GM23338 (cell line): ENCODE measurements around the gene CPNE5. TPM values are rescaled to one million over a fixed set of nuclear protein-coding genes. Genes with fewer than 3 reads are reported as not detected.

Experiments
- ATAC-seq: fragments of 200-7000 bp; cut with Tn5 transposase; 3 replicates; pipeline ENCODE4 v1.9.1; 2020
- DNase-seq: peaks from one replicate; pipeline ENCODE4 v3.0.0-alpha.2; 2015; ENCODE audit warnings: low spot score
- H2AFZ ChIP-seq: fragments of 200-600 bp; sonication (generic); 2 replicates; pipeline ENCODE4 v1.8.0; 2016; ENCODE audit warnings: antibody characterized with exemption, mild to moderate bottlenecking, moderate library complexity
- H3F3A ChIP-seq: fragments of 200-600 bp; sonication (generic); replicated peaks from 2 replicates; pipeline ENCODE4 v1.8.0; 2017; ENCODE audit warnings: antibody characterized with exemption, mixed run types, low read depth
- H3K27ac ChIP-seq: fragments of 200-600 bp; sonication (generic); 2 replicates; pipeline ENCODE4 v1.6.1; 2016; ENCODE audit warnings: low read depth
- H3K27me3 ChIP-seq: fragments of 200-600 bp; sonication (generic); 2 replicates; pipeline ENCODE4 v1.8.0; 2016; ENCODE audit warnings: mild to moderate bottlenecking, mixed run types, moderate library complexity; ENCODE audit not compliant: insufficient read depth
- H3K36me3 ChIP-seq: fragments of 200-600 bp; sonication (generic); 2 replicates; pipeline ENCODE4 v1.8.0; 2016; ENCODE audit warnings: mild to moderate bottlenecking; ENCODE audit not compliant: insufficient read depth
- H3K4me1 ChIP-seq: fragments of 200-600 bp; sonication (generic); 2 replicates; pipeline ENCODE4 v1.8.0; 2016; ENCODE audit warnings: mild to moderate bottlenecking, moderate library complexity; ENCODE audit not compliant: insufficient read depth
- H3K4me2 ChIP-seq: fragments of 200-600 bp; sonication (generic); 2 replicates; pipeline ENCODE4 v1.7.1; 2017; ENCODE audit warnings: mixed run types
- H3K4me3 ChIP-seq: fragments of 200-600 bp; sonication (generic); 2 replicates; pipeline ENCODE4 v1.6.1; 2016; ENCODE audit warnings: mixed run types
- H3K79me2 ChIP-seq: fragments of 200-600 bp; sonication (generic); replicated peaks from 2 replicates; pipeline ENCODE4 v1.8.0; 2017; ENCODE audit warnings: mild to moderate bottlenecking; ENCODE audit not compliant: insufficient read depth
- H3K9me2 ChIP-seq: fragments of 200-600 bp; sonication (generic); 2 replicates; pipeline ENCODE4 v1.8.0; 2017; ENCODE audit not compliant: insufficient read depth
- H4K20me1 ChIP-seq: fragments of 200-600 bp; sonication (generic); replicated peaks from 2 replicates; pipeline ENCODE4 v1.8.0; 2017; ENCODE audit warnings: mild to moderate bottlenecking; ENCODE audit not compliant: insufficient read depth
- H3K27ac Mint-ChIP-seq: 2 replicates; pipeline ENCODE4 v1.8.0; 2020; ENCODE audit warnings: inconsistent platforms, mild to moderate bottlenecking, moderate library complexity, mixed read lengths
- H3K27me3 Mint-ChIP-seq: 3 replicates; pipeline ENCODE4 v1.8.0; 2022; ENCODE audit warnings: low read depth, mild to moderate bottlenecking, moderate library complexity, mixed read lengths, inconsistent platforms; ENCODE audit not compliant: insufficient read depth, poor library complexity
- H3K36me3 Mint-ChIP-seq: 3 replicates; pipeline ENCODE4 v1.8.0; 2021; ENCODE audit warnings: low read depth, mild to moderate bottlenecking, inconsistent platforms, moderate library complexity, mixed read lengths
- H3K4me1 Mint-ChIP-seq: 3 replicates; pipeline ENCODE4 v1.8.0; 2020; ENCODE audit warnings: mild to moderate bottlenecking, inconsistent platforms, mixed read lengths
- H3K4me3 Mint-ChIP-seq: 3 replicates; pipeline ENCODE4 v1.8.0; 2021; ENCODE audit warnings: moderate library complexity, mild to moderate bottlenecking, inconsistent platforms, mixed read lengths
- H3K9me3 Mint-ChIP-seq: 3 replicates; pipeline ENCODE4 v1.8.0; 2020; ENCODE audit warnings: moderate library complexity, mild to moderate bottlenecking, inconsistent platforms, mixed read lengths
- CREB1 ChIP-seq: fragments of 250-450 bp; sonication (Bioruptor Pico); IDR thresholded peaks from 2 replicates; pipeline ENCODE4 v1.5.0; 2020; ENCODE audit warnings: low read depth, mild to moderate bottlenecking, moderate library complexity
- EZH2 ChIP-seq: fragments of 200-600 bp; sonication (generic); IDR thresholded peaks from one replicate; pipeline ENCODE4 v1.8.0; 2017; ENCODE audit warnings: antibody characterized with exemption, mild to moderate bottlenecking, low read depth; ENCODE audit not compliant: unreplicated experiment
- EZH2phosphoT487 ChIP-seq: fragments of 200-600 bp; sonication (generic); IDR thresholded peaks from one replicate; pipeline ENCODE4 v1.8.1; 2018; ENCODE audit warnings: antibody characterized with exemption; ENCODE audit not compliant: unreplicated experiment
- JUNB ChIP-seq: IDR thresholded peaks from one replicate; pipeline ENCODE4 v1.6.1; 2016; ENCODE audit warnings: antibody characterized with exemption; ENCODE audit not compliant: unreplicated experiment
- NANOG ChIP-seq: IDR thresholded peaks from 2 replicates; pipeline ENCODE4 v1.6.1; 2016; ENCODE audit warnings: antibody characterized with exemption, borderline replicate concordance
- POLR2AphosphoS5 ChIP-seq: IDR thresholded peaks from 2 replicates; pipeline ENCODE4 v1.6.1; 2016; ENCODE audit warnings: antibody characterized with exemption, low read depth
- STAT1 ChIP-seq: IDR thresholded peaks from one replicate; pipeline ENCODE4 v1.6.1; 2016; ENCODE audit warnings: antibody characterized with exemption; ENCODE audit not compliant: unreplicated experiment
- ZNF114 ChIP-seq: fragments of 250-450 bp; sonication (Bioruptor Pico); IDR thresholded peaks from 2 replicates; pipeline ENCODE4 v1.5.0; 2020; ENCODE audit warnings: mild to moderate bottlenecking, moderate library complexity
- ZNF331 ChIP-seq: fragments of 250-450 bp; sonication (Bioruptor Pico); IDR thresholded peaks from 2 replicates; pipeline ENCODE4 v1.5.0; 2020; ENCODE audit warnings: low read depth, mild to moderate bottlenecking, moderate library complexity
- polyA plus RNA-seq: library from polyadenylated mRNA; unstranded; fragments of >200 nt; fragmentation: Nextera tagmentation; extraction: Ambion mirVana; gene quantifications from 2 replicates; pipeline ENCODE4 v1.2.1, GENCODE V29; 2016
- total RNA-seq: library from RNA; depleted of rRNA; stranded (reverse); fragments of >200 nt; shearing (Covaris generic); gene quantifications from 2 replicates; pipeline ENCODE4 v1.2.3, GENCODE V29; 2014
- TF ChIP-seq, protein P1 (sequence below): IDR thresholded peaks from one replicate; pipeline ENCODE4 v1.6.1; 2018; ENCODE audit warnings: antibody characterized with exemption; ENCODE audit not compliant: unreplicated experiment
- TF ChIP-seq, protein P2 (sequence below): fragments of 250-450 bp; sonication (Bioruptor Pico); IDR thresholded peaks from 2 replicates; pipeline ENCODE4 v1.5.0; 2020; ENCODE audit warnings: mild to moderate bottlenecking, moderate library complexity
- TF ChIP-seq, protein P3 (sequence below): IDR thresholded peaks from 2 replicates; pipeline ENCODE4 v1.6.1; 2016; ENCODE audit warnings: antibody characterized with exemption
- TF ChIP-seq, protein P4 (sequence below), 2 experiments: fragments of 200-600 bp in 1 of 2; sonication (generic) in 1 of 2; conservative IDR thresholded peaks; 2 replicates each; pipeline versions ENCODE4 v1.5.1 to v1.6.1; 2016 to 2017; ENCODE audit warnings: antibody characterized with exemption in 2 of 2, low read depth in 2 of 2, mild to moderate bottlenecking in 2 of 2, moderate library complexity in 1 of 2

The CPNE5 gene
- total and polyA plus RNA-seq, 2 experiments from 2014 or later, result 0.14 to 0.42 TPM

DNA sequence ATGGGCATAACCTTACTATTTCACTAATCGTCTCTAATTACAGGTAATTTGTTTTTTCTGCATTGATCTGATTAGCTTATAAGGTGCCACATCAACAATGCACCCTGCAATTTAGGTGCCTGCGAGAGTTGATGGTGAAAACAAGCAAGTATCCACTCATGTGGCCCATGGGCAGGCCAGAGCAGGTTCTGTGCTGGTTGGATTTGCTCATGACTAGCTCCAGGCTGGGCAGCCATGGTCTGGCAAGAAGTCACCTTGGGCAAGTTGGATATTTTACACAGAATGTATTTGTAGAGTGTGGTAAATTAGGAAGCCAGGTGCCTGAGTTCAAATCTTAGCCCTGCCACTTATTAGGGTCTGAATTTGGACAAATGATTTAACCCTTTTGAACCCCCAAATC lies 116.4 kb downstream of the CPNE5 start:
- Histone ChIP-seq H3K9me2 (0 out of 2 replicates have a peak, but pooled peaks cover 3% of the 10 kb centered on the region), H3K79me2 (no peaks in the 10 kb centered on the region), H3K27me3 (no peaks in the 10 kb centered on the region), H3K4me3 (no peak overlapping the region), H3K4me2 (no peak overlapping the region), H2AFZ (no peak overlapping the region), H4K20me1 (no peaks in the 10 kb centered on the region), H3K36me3 (no peaks in the 10 kb centered on the region), H3K4me1 (no peaks in the 10 kb centered on the region), H3K27ac (no peak overlapping the region), H3F3A (no peaks in the 10 kb centered on the region)
- Mint-ChIP-seq H3K4me3 (no peak overlapping the region), H3K27me3 (no peaks in the 10 kb centered on the region), H3K9me3 (no peaks in the 10 kb centered on the region), H3K36me3 (no peaks in the 10 kb centered on the region), H3K4me1 (peaks cover 2% of the 10 kb centered on the region; the same call in 1 of the 3 replicates), H3K27ac (no peak overlapping the region)
- ATAC-seq, result no peak
- no peak for TF ChIP-seq JUNB
- TF ChIP-seq EZH2phosphoT487, result no peak
- TF ChIP-seq, protein P1, sequence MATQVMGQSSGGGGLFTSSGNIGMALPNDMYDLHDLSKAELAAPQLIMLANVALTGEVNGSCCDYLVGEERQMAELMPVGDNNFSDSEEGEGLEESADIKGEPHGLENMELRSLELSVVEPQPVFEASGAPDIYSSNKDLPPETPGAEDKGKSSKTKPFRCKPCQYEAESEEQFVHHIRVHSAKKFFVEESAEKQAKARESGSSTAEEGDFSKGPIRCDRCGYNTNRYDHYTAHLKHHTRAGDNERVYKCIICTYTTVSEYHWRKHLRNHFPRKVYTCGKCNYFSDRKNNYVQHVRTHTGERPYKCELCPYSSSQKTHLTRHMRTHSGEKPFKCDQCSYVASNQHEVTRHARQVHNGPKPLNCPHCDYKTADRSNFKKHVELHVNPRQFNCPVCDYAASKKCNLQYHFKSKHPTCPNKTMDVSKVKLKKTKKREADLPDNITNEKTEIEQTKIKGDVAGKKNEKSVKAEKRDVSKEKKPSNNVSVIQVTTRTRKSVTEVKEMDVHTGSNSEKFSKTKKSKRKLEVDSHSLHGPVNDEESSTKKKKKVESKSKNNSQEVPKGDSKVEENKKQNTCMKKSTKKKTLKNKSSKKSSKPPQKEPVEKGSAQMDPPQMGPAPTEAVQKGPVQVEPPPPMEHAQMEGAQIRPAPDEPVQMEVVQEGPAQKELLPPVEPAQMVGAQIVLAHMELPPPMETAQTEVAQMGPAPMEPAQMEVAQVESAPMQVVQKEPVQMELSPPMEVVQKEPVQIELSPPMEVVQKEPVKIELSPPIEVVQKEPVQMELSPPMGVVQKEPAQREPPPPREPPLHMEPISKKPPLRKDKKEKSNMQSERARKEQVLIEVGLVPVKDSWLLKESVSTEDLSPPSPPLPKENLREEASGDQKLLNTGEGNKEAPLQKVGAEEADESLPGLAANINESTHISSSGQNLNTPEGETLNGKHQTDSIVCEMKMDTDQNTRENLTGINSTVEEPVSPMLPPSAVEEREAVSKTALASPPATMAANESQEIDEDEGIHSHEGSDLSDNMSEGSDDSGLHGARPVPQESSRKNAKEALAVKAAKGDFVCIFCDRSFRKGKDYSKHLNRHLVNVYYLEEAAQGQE, result no peak
- TF ChIP-seq, protein P2, sequence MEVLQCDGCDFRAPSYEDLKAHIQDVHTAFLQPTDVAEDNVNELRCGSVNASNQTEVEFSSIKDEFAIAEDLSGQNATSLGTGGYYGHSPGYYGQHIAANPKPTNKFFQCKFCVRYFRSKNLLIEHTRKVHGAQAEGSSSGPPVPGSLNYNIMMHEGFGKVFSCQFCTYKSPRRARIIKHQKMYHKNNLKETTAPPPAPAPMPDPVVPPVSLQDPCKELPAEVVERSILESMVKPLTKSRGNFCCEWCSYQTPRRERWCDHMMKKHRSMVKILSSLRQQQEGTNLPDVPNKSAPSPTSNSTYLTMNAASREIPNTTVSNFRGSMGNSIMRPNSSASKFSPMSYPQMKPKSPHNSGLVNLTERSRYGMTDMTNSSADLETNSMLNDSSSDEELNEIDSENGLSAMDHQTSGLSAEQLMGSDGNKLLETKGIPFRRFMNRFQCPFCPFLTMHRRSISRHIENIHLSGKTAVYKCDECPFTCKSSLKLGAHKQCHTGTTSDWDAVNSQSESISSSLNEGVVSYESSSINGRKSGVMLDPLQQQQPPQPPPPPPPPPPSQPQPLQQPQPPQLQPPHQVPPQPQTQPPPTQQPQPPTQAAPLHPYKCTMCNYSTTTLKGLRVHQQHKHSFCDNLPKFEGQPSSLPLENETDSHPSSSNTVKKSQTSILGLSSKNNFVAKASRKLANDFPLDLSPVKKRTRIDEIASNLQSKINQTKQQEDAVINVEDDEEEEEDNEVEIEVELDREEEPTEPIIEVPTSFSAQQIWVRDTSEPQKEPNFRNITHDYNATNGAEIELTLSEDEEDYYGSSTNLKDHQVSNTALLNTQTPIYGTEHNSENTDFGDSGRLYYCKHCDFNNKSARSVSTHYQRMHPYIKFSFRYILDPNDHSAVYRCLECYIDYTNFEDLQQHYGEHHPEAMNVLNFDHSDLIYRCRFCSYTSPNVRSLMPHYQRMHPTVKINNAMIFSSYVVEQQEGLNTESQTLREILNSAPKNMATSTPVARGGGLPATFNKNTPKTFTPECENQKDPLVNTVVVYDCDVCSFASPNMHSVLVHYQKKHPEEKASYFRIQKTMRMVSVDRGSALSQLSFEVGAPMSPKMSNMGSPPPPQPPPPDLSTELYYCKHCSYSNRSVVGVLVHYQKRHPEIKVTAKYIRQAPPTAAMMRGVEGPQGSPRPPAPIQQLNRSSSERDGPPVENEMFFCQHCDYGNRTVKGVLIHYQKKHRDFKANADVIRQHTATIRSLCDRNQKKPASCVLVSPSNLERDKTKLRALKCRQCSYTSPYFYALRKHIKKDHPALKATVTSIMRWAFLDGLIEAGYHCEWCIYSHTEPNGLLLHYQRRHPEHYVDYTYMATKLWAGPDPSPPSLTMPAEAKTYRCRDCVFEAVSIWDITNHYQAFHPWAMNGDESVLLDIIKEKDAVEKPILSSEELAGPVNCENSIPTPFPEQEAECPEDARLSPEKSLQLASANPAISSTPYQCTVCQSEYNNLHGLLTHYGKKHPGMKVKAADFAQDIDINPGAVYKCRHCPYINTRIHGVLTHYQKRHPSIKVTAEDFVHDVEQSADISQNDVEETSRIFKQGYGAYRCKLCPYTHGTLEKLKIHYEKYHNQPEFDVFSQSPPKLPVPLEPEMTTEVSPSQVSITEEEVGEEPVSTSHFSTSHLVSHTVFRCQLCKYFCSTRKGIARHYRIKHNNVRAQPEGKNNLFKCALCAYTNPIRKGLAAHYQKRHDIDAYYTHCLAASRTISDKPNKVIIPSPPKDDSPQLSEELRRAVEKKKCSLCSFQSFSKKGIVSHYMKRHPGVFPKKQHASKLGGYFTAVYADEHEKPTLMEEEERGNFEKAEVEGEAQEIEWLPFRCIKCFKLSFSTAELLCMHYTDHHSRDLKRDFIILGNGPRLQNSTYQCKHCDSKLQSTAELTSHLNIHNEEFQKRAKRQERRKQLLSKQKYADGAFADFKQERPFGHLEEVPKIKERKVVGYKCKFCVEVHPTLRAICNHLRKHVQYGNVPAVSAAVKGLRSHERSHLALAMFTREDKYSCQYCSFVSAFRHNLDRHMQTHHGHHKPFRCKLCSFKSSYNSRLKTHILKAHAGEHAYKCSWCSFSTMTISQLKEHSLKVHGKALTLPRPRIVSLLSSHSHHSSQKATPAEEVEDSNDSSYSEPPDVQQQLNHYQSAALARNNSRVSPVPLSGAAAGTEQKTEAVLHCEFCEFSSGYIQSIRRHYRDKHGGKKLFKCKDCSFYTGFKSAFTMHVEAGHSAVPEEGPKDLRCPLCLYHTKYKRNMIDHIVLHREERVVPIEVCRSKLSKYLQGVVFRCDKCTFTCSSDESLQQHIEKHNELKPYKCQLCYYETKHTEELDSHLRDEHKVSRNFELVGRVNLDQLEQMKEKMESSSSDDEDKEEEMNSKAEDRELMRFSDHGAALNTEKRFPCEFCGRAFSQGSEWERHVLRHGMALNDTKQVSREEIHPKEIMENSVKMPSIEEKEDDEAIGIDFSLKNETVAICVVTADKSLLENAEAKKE (CRISPR knock-in tag), result no peak
- TF ChIP-seq STAT1, result no peak
- TF ChIP-seq ZNF331 (CRISPR knock-in tag), result no peak
- no peak for TF ChIP-seq CREB1 (CRISPR knock-in tag)
- TF ChIP-seq, protein P3, sequence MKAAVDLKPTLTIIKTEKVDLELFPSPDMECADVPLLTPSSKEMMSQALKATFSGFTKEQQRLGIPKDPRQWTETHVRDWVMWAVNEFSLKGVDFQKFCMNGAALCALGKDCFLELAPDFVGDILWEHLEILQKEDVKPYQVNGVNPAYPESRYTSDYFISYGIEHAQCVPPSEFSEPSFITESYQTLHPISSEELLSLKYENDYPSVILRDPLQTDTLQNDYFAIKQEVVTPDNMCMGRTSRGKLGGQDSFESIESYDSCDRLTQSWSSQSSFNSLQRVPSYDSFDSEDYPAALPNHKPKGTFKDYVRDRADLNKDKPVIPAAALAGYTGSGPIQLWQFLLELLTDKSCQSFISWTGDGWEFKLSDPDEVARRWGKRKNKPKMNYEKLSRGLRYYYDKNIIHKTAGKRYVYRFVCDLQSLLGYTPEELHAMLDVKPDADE, result no peak
- no peak for TF ChIP-seq NANOG
- no peak for TF ChIP-seq EZH2
- TF ChIP-seq, protein P4, sequence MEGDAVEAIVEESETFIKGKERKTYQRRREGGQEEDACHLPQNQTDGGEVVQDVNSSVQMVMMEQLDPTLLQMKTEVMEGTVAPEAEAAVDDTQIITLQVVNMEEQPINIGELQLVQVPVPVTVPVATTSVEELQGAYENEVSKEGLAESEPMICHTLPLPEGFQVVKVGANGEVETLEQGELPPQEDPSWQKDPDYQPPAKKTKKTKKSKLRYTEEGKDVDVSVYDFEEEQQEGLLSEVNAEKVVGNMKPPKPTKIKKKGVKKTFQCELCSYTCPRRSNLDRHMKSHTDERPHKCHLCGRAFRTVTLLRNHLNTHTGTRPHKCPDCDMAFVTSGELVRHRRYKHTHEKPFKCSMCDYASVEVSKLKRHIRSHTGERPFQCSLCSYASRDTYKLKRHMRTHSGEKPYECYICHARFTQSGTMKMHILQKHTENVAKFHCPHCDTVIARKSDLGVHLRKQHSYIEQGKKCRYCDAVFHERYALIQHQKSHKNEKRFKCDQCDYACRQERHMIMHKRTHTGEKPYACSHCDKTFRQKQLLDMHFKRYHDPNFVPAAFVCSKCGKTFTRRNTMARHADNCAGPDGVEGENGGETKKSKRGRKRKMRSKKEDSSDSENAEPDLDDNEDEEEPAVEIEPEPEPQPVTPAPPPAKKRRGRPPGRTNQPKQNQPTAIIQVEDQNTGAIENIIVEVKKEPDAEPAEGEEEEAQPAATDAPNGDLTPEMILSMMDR (conservative IDR thresholded peaks at IDR 0.05; ENCODE audit: low read depth in 2 of 2), result no peak
- TF ChIP-seq POLR2AphosphoS5, result no peak
- TF ChIP-seq ZNF114 (CRISPR knock-in tag), result no peak
- no peak for DNase-seq
